BJ (cell line): ENCODE data around the gene ZNF503. TPM values are rescaled to one million over a fixed set of nuclear protein-coding genes. Genes with fewer than 3 reads are reported as not detected.

ENCODE experiments used
- CTCF ChIA-PET: fragments of 350-600 bp; formaldehyde crosslinking; extraction: SDS; loops from one replicate; lab custom pipeline; 2021; ENCODE audit warnings: antibody characterized with exemption, inconsistent platforms; lab: Yijun Ruan, JAX
- POLR2A ChIA-PET: fragments of 300-600 bp; sonication (Branson Sonifier 250); formaldehyde crosslinking; extraction: SDS; loops from one replicate; lab custom pipeline; 2021; ENCODE audit warnings: antibody characterized with exemption; lab: Charles Lee
- DNase-seq: peaks from one replicate; pipeline ENCODE4 v3.0.0-alpha.2; 2011; ENCODE audit warnings: low read depth
- H3K27me3 ChIP-seq: 2 replicates; pipeline ENCODE4 v1.6.0; 2011; ENCODE audit warnings: low read length; ENCODE audit not compliant: control insufficient read depth, insufficient read depth
- H3K36me3 ChIP-seq: 2 replicates; pipeline ENCODE4 v1.5.1; 2011; ENCODE audit warnings: low read length; ENCODE audit not compliant: control insufficient read depth, insufficient read depth
- H3K4me3 ChIP-seq: 2 replicates; pipeline ENCODE4 v1.5.1; 2011; ENCODE audit warnings: low read depth, mild to moderate bottlenecking, control low read depth, low read length
- CTCF ChIP-seq: IDR thresholded peaks from 2 replicates; pipeline ENCODE4 v1.5.1; 2011; ENCODE audit warnings: low read depth, mild to moderate bottlenecking, control low read depth, inconsistent platforms, low read length, moderate library complexity; ENCODE audit not compliant: insufficient read depth
- polyA minus RNA-seq: library from RNA; depleted of rRNA, polyadenylated mRNA; stranded (reverse); fragments of >200 nt; gene quantifications from 2 replicates; pipeline ENCODE4 v1.2.3, GENCODE V29; 2011; rRNA and poly(A)+ RNA removed
- polyA plus RNA-seq: library from polyadenylated mRNA; depleted of rRNA; stranded (reverse); fragments of >200 nt; gene quantifications from 2 replicates; pipeline ENCODE4 v1.2.3, GENCODE V29; 2011; rRNA removed

The ZNF503 gene
- polyA plus RNA-seq = 0.45 and 0.51 TPM in 2 replicates
- polyA minus RNA-seq = 0.33 and 0.62 TPM in 2 replicates

GRCh38 chr10:75401569-75402485, at the start of gene ZNF503:
ZNF503 (minus strand) TSS chr10:75401764; CDS start chr10:75401419, 345 bp downstream.
- H3K4me3 ChIP-seq = peak within 1 kb of the TSS; percentile 80

GRCh38 chr10:75450644-75451640, 49.4 kb upstream of the ZNF503 start:
- no peak for TF ChIP-seq CTCF
- POLR2A ChIA-PET = no interaction called here
- DNase-seq = no peak
- H3K27me3 ChIP-seq = no peaks in the 10 kb centered on the region; the same call in 1 of the 2 replicates
- no peak overlapping the region for H3K4me3 ChIP-seq
- CTCF ChIA-PET = interaction anchor here (0.6 to 0.9 kb wide), 2 partner anchors 12 to 27 kb away, joined by 3 to 4 read pairs; no protein-coding TSS in a partner anchor
- H3K36me3 ChIP-seq = no peaks in the 10 kb centered on the region

More at GRCh38 chr10:75401569-75402485, at the start of gene ZNF503:
- ChIA-PET CTCF (interaction anchor here (0.6 to 4.4 kb wide), 13 partner anchors 10 to 1695 kb away, joined by 3 to 41 read pairs (median 3); no protein-coding TSS in a partner anchor), POLR2A (interaction anchor here (0.6 to 0.9 kb wide), 2 partner anchors 1145 to 1157 kb away, joined by 8 read pairs; no protein-coding TSS in a partner anchor)
- Histone ChIP-seq H3K27me3 (0 out of 2 replicates have a peak, but pooled peaks cover 2% of the 10 kb centered on the region), H3K36me3 (peaks cover 4% of the 10 kb centered on the region)
- peak; percentile 27; the same call in 1 of the 2 replicates for TF ChIP-seq CTCF
- peak; percentile 78 for DNase-seq

- TF ChIP-seq CTCF = no peak
- ChIA-PET CTCF (no interaction called here), POLR2A (no interaction called here)
- no peak overlapping the region for H3K4me3 ChIP-seq
- H3K36me3 ChIP-seq = no peaks in the 10 kb centered on the region
- H3K27me3 ChIP-seq = no peaks in the 10 kb centered on the region; the same call in 1 of the 2 replicates
- no peak for DNase-seq
Measured at GRCh38 chr10:75450075-75450445, 48.5 kb upstream of the ZNF503 start.

GRCh38 chr10:75449382-75450074, 48.0 kb upstream of the ZNF503 start:
- CTCF ChIA-PET = no interaction called here
- H3K4me3 ChIP-seq = no peak overlapping the region
- POLR2A ChIA-PET = no interaction called here

More at GRCh38 chr10:75449382-75450074, 48.0 kb upstream of the ZNF503 start:
- no peak for TF ChIP-seq CTCF
- DNase-seq = no peak
- no peaks in the 10 kb centered on the region for H3K36me3 ChIP-seq
- H3K27me3 ChIP-seq = no peaks in the 10 kb centered on the region; the same call in 1 of the 2 replicates
